ENCODE data around the gene FAM107B.

DNA sequence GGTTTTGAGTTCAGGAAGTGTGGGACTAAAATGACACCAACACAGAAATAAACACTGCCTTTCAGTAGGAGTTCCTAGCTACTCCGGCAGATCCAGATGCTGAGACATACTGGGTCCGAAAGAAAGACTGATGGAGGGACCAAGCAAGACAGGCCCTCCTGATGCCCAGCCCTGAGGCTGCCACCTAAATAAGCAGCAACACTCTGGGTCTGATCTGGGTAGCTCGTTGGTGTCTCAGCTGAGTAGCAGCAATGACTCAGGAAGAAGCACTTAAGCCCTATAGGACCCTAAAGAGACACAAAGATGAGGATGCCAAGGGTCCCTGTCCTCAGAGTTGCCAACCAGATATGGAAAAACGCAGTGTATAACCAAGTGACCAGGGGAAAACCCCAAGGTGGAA lies 190.7 kb downstream of the FAM107B start:
- TF ChIP-seq, protein P1, sequence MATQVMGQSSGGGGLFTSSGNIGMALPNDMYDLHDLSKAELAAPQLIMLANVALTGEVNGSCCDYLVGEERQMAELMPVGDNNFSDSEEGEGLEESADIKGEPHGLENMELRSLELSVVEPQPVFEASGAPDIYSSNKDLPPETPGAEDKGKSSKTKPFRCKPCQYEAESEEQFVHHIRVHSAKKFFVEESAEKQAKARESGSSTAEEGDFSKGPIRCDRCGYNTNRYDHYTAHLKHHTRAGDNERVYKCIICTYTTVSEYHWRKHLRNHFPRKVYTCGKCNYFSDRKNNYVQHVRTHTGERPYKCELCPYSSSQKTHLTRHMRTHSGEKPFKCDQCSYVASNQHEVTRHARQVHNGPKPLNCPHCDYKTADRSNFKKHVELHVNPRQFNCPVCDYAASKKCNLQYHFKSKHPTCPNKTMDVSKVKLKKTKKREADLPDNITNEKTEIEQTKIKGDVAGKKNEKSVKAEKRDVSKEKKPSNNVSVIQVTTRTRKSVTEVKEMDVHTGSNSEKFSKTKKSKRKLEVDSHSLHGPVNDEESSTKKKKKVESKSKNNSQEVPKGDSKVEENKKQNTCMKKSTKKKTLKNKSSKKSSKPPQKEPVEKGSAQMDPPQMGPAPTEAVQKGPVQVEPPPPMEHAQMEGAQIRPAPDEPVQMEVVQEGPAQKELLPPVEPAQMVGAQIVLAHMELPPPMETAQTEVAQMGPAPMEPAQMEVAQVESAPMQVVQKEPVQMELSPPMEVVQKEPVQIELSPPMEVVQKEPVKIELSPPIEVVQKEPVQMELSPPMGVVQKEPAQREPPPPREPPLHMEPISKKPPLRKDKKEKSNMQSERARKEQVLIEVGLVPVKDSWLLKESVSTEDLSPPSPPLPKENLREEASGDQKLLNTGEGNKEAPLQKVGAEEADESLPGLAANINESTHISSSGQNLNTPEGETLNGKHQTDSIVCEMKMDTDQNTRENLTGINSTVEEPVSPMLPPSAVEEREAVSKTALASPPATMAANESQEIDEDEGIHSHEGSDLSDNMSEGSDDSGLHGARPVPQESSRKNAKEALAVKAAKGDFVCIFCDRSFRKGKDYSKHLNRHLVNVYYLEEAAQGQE (IDR thresholded peaks at IDR 0.05): no peak
- TF ChIP-seq, protein P2, sequence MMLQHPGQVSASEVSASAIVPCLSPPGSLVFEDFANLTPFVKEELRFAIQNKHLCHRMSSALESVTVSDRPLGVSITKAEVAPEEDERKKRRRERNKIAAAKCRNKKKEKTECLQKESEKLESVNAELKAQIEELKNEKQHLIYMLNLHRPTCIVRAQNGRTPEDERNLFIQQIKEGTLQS (IDR thresholded peaks at IDR 0.05): no peak
- TF ChIP-seq, protein P3, sequence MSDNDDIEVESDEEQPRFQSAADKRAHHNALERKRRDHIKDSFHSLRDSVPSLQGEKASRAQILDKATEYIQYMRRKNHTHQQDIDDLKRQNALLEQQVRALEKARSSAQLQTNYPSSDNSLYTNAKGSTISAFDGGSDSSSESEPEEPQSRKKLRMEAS (IDR thresholded peaks at IDR 0.05): no peak
- TF ChIP-seq SP1 (IDR thresholded peaks at IDR 0.05): no peak
